SW 1271 (cell line): Measurements from ENCODE around the gene ANKRD28.
"Not testable (repeated sequence)": the region's sequence is repeated elsewhere in the genome, so short reads cannot be mapped to it uniquely, and the experiment has no call there.

ENCODE experiments used
- DNase-seq, 2 experiments: peaks; one replicate each; lab custom pipeline; 2025; lab: John Stamatoyannopoulos, UW

ANKRD28 gene

DNA sequence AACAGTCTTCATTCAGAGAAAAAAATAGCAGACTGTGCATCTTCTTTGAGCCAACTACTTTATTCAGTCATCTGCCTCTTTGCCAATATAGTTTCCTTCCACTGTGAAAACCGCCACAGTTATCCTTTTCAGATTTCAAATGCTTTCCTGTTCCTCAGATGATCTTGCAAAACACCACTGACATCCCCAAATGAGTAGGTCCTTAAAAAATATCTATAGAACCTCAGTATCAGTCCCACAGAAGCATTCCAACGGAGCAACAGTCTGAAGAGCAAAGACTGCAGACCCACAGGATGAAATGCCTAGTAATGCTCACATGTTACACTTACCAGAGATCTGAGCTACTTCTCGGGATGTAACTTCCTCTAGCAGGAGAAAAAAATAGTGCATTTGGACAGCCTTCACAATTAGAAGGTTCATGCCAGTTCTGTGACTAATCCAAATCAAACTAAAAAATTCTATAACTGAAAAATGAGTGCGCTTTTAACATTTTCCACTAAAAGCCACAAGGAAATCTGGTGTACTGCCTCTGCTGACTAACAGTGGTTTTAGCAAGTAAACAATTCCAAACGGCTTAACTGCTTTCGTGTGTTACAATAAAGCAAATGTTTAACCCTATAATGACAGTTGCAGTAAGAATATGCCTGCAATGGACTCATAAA is at the start of gene ANKRD28:
Gene ANKRD28, minus strand, starts transcription at position 338 of the 662 bp plus-strand sequence. CDS start 1,458 bp downstream, outside the sequence.
- peak; percentile 96 to 99 for DNase-seq

DNA sequence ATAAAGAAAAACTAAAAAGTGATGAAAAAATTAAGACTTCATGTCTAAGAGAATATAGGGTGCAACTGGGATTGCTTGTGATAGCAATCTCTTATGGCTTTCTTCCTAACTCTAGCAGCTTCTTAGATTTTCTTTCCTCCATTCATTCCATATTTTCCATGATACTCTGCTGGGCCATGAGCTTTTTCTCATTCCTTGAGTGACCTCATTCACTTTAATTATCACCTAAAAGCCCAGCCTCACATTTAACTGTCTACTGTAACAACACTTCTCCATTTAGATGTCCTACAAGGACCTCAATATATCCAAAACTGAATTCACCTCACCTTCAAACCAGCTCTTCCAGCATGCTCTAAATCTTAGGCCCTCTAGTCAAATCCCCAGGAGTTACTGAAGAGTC is 49.5 kb upstream of the ANKRD28 start:
- no peak for DNase-seq

DNA sequence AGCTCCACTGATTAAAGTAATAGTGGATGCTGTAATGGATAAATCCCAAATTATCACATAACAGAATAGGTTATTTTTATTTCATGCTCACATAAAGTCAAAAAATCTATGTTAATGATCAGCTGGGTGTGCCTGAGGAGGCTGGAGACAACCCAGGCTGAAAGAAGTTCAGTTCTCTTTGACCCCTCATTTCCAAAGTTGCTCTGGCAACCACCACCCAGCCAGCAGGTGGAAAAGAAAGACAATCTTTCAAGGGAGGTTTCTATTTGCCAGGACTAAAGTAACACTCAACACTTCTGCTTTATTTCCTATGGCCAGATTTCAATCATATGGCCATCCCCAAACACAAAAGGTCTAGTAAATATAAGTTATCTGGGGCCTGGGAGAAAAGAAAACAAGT is 48.8 kb upstream of the ANKRD28 start:
- DNase-seq: no peak

DNA sequence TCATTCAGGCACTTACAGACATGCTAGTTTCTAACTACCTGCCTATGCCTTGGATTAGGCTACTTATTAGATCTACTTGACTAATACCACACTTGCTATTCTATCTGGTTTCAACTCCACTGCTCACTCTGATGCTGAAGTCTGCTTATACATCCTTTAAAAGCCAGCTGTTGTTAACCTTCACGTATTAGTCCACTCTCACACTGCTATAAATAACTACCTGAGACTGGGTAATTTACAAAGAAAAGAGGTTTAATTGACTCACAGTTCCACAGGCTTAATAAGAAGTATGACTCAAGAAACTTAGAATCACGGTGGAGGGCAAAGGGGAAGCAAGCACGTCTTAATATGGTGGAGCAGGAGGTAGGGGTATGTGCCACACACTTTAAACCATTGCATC is 47.7 kb upstream of the ANKRD28 start:
- no peak for DNase-seq

DNA sequence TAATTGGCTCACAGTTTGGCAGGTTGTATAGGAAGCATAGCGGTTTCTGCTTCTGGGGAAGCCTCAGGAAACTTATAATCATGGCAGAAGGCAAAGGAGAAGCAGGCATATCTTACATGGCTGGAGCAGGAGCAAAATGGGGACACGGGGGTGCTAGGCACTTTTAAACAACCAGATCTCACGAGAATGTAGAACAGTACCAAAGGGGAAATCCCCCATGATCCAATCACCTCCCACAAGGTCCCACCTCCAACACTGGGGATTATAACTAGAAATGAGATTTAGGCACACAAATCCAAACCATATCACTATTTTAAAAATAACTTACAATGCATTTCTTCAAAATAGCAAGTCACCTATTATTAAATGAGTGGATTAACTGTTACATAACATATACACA is 47.1 kb upstream of the ANKRD28 start:
- DNase-seq: no peak

DNA sequence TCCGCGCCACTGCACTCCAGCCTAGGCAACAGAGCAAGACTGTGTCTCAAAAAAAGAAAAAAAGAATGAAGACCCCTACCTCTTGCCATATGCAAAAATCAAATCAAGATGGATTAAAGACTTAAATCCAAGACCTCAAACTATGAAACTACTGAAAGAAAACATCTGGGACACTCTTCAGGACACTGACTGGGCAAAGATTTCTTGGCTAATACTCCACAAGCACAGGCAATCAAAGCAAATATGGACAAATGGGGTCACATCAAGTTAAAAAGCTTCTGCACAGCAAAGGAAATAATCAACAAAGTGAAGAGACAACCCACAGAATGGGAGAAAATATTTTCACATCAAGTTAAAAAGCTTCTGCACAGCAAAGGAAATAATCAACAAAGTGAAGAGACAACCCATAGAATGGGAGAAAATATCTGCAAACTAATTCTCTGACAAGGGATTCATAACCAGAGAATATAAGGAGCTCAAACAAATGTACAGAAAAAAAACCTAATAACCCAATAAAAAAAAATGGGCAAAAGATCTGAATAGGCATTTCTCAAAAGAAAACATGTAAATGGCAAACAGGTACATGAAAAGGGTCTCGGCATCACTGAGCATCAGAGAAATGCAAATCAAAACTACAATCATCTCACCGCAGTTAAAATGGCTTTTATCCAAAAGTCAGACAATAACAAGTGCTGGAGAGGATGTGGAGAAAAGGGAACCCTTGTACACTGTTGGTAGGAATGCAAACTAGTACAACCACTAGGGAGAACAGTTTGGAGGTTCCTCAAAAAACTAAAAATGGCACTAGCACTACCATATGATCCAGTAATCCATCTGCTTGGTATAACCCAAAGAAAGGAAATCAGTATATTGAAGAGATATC is 43.6 kb upstream of the ANKRD28 start:
- DNase-seq: not testable (repeated sequence)

DNA sequence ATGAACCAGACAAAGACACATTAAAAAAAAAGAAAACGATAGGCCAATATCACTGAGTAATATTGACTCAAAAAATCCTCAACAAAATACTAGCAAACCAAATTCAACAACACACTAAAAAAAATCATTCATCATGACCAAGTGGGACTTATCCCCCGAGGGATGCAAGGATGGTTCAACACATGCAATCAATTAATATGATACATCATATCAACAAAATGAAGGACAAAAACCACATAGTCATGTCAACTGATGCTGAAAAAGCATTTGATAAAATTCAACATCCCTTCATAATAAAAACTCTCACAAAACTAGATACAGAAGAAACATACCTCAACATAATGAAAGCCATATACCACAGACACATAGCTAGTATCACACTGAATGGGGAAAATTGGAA is 41.8 kb upstream of the ANKRD28 start:
- DNase-seq: no peak

DNA sequence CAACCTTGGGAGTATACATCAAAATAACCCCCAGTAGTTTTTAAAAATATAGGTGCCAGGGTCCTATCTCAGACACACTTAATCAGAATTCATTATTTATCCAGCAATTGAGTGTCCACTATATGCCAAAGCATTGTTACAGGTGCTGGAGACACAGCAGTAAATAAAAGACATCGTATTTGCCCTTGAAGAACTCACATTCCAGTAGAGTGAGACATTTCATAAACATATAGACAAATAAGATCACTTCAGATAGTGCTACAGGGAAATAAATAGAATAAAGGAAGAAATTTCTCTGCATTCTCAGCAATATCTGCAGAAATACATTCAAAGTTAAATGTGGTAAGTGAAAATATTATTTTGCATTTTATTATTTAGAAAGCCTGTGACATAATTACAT is 34.1 kb upstream of the ANKRD28 start:
- DNase-seq: no peak

DNA sequence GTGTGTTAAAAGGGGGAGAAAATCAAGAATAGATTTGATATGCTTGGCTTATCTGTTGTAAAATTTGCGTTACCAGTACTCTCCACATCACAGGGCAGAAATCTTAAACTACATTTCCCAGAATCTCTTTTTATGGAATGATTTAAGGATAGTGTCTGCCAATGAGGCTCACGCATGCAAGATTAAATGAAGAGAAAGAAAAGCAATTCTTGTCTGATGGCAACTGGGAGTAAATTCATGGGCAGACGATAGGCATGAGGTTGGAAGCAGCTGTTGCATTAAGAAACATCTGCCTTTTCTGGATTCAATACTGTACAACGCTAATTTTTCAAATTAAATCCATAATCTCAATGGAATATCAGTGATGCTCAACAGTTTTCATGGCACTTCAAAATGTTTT is 27.2 kb upstream of the ANKRD28 start:
- no peak for DNase-seq

DNA sequence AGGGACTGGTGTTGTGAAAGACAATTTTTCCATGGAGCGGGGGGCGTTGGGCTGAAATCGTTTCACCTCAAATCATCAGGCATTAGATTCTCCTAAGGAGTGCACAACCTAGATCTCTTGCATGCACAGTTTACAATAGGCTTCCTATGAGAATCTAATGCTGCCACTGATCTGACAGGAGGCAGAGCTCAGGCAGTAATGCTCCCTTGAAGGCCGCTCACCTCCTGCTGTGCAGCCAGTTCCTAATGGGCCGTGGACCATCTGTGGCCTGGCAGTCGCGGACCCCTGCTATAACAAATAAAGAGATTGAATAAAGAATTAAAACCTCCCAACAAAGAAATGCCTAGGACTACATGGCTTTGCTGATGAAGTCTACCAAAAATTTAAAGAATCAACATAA is 25.3 kb upstream of the ANKRD28 start:
- DNase-seq: no peak

DNA sequence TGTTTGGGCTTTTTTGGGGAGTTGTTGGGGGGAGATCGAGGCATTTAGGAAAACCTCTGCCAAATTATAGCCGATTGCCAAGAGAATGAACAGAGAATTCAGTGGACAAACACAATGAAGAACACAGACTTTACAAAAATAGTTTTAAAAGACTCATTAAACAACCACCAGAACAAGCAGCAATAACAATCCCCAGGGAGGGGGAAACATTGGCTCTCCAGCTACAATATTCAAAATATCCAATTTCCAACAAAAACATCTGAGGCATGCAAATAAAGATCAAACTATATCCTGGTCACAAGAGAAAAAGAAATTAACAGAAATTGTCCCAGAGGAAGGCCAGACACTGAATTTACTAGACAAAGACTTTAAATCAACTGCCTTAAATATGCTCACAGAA is 24.5 kb upstream of the ANKRD28 start:
- no peak for DNase-seq

DNA sequence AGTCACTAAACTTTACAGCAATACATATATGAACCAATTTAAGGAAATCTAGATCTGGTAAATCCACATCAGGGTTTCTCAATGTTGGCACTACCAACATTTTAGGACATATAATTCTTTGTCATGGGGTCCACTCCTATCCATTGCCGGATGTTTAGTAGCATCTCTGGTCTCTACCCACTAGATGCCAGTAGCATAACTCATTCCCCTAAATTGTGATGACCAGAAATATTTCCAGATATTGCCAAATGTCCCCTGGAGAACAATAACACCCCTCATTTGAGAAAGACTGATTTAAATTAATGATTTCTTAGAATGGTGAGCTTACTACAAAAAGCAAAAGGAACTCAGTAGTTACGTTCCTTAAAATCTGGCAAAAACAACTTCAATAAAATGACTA is 23.1 kb upstream of the ANKRD28 start:
- DNase-seq: no peak

DNA sequence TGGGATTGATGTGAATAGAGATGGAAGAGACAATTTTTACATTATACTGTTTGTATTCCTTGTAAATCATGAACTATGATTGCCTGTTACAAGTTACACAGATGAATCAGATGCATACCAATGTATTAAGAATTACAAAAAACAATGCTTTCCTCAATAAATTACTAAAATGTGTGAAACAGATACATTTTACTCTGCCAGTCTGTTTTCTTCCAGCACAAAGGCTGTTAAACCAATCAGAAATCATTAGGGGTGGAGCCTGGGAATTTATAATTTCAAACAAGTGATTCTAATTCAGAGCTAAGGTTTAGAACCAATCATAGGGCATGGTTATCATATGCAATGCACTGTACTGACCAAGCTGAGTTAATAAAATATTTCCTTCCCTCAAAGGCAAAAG is 21.8 kb upstream of the ANKRD28 start:
- DNase-seq: no peak

DNA sequence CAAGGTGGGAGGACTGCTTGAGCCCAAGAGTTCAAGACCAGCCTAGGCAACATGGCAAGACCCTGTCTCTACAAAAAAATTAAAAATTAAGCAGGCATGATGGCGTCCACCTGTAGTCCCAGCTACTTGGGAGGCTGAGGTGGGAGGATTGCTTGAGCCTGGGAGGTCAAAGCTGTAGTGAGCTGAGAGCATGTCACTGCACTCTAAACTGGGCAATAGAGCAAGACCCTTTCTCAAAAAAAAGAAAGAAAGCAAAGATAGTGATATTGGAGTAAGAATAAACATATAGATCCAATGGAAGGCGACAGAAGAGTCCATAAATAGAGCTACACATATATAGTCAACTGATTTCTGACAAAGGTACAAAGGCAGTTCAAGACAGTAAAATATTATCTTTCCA is 21.3 kb upstream of the ANKRD28 start:
- no peak for DNase-seq

DNA sequence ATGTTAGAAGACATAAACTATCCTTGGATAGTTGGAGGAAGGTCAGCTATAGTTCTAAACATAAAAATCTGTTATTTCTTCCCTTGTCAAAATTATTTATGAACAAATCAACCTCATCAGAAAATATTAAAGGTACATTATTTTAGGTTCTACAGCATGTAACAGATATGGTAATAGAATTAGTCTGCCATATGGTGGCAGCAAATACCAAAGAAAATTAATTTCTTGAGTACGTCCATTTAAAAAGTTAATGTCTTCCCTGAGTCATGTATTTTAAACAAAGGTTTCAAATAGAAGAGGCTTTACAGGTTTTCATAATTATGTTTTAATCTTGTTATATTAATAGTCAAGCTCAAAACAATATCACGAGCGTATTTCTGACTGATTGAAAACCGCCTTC is 17.9 kb upstream of the ANKRD28 start:
- peak in 1 of 2 experiments; percentile 52 for DNase-seq

DNA sequence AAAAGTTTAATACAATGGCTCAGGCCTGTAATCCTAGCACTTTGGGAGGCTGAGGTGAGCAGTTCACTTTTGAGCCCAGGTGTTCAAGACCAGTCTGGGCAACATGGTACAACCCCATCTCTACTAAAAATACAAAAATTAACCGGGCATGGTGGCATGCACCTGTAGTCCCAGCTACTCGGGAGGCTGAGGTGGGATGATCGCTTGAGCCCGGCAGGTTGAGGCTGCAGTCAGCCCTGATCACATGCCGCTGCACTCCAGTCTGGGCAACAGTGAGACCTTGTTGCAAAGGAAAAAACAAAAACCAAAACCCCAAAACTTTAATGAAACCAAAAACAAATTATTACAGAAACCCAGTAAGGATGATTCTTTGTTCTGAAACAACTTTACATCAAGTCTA is 15.3 kb upstream of the ANKRD28 start:
- DNase-seq: not testable (repeated sequence)

DNA sequence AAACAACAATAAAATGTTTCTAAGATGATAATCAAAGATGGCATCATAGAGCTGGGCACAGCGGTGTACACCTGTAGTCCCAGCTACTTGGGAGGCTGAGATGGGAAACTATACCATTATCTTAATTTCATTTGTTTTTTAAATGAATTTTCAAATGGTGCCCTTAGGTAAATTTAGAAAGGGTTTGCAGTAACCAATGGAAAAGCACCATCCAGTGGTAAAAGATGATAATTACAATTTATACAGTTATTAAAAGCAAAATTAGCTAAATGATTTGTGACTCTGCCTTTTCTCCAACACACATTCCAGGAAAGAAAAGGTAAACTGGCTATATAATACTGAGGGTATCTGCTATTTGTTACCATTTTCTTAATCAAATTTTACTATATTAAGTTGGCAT is 14.4 kb upstream of the ANKRD28 start:
- peak in 1 of 2 experiments; percentile 60 for DNase-seq

DNA sequence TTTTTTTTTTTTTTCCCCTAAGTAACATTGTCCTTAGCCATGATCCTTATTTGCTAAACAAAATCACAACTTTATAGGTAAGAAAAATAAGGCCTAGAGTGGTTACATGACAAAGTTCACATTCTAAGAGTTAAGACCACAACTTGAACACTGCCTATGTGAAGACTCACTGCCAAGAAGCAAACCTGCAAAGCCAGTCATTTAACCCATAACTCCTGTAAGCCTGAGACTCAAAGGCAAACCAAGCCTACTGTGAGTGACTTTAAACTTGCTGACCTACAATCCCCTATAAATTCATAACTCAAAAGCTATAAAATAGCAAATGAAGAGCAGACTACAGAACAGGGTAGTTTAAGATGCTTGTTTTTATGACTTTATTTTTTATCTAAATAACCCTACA is 12.9 kb upstream of the ANKRD28 start:
- DNase-seq: no peak

DNA sequence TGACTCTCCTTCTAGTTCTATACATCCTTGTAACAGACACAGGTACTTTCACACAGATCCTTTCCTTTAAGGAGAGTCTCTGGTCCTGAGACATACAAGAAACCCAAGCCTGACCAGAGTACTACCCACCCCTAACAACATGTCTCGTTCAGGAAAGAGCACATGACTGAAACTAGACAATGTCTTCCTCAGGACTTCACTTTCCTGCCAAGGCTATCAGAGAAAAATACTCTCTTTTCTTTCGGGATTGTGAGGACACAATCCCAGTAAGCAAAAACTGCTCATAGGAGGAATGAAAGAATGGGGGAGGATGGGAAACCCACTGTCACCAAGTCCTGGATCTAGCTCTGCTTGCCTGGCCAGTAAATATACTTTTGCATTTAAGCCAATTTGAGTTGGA is 11.5 kb upstream of the ANKRD28 start:
- DNase-seq: no peak

DNA sequence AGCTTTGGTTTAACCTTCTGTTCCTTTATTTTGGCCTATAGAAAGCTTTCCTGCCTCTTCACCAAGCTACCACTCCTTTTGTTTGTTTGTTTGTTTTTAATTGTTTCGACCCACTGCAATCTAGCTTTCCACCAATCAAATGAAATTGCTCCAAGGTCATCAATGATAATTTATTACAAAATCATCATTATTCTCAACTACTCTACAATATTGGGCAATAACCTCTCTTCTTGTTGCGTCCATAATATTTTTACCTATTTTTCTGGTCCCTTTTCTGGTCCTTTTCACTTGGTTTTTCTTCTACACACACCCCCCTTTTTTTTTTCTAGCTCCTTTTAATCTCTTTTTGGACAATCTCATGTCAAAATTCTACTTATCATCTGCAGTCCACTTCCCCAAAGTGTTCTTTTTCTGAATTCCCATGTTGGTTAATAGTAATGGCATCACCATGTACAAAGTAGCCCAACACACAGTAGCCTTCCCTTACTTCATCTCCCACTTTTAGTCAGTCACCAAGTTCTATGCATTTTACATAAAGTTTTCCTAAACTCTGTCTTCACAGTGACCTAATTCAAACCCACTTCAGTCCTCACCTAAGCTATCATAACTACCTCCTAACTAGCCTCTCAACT is 11.0 kb upstream of the ANKRD28 start:
- DNase-seq: no peak

DNA sequence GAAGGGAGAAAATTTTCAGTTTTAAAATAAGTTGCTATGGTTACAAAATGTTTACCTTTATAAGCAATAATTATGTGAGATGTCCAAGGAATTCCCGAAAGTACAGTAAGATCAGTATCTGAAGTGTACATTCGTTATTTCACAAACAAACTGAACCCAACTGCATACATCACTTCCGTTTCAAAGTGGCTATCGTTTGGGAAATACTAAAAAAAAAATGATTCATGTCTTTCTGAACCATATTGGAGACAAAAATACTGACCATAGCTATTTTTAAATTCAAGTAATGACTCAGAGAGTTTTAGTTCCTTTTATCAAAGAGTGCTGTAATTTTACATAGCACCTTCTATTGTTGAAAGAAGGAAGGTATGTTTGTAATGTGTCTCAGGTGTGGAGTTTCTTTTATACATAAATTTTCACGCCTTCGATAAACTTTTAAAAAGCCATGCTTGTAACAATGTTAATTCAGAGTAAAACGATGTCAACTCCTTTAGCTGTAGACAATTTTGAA is 8.0 kb upstream of the ANKRD28 start:
- DNase-seq: peak in 1 of 2 experiments; percentile 29

DNA sequence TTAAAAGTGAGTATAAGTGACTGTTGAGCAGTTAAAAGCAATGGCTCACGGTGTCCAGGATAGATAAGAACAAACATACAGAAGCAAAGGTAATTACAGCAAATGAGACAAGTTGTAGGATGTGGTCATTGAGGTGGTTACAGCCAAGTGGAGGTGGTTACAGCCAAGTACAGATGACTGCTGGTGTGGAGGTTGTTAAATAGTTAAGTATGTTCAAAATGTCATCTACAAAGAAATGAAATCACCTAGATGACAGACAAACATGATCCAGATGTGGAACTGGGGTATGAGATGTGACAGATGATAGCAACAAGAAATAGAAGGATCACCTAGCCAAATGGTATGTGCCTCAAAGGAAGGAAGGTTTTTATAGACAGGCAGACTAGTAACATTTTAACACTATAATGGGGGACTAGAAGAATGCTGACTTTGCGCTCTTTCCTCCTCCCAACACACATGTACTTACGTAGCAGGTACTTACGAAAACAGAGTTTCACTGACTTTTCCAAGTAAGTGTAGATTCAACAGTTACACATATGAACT is 6.8 kb upstream of the ANKRD28 start:
- DNase-seq: no peak

DNA sequence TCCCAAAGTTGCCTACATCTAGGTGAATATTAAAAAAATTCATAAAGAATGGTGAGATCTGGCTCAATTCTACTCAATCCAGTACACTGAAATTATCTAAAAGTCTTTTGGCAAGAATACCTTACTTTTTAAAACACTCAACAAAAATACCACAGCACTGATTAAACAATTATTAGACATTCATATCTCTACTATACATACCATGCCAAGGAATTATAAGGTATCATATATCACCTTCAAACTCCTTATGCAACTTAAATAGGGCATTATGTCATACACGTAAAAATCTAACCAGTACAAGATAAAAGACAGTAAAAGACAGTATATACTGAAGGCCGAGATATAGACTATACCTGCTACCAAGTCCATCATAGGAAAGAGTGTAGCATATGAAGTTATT is 6.1 kb upstream of the ANKRD28 start:
- DNase-seq: no peak
